HG03520 (cell line): ENCODE data around the gene TSPAN5.
"Not testable (repeated sequence)": the region's sequence is repeated elsewhere in the genome, so short reads cannot be mapped to it uniquely, and the experiment has no call there.

Experiments
- ATAC-seq: cut with Tn5 transposase; IDR thresholded peaks from one replicate; pipeline ENCODE4 v1.9.1; 2021; ENCODE audit warnings: mild to moderate bottlenecking, moderate library complexity; ENCODE audit not compliant: unreplicated experiment

TSPAN5 gene

GRCh38 chr4:98504091-98504490, 154.3 kb downstream of the TSPAN5 start:
- no peak for ATAC-seq

- no peak for ATAC-seq
Measured at GRCh38 chr4:98503676-98504075, 154.7 kb downstream of the TSPAN5 start.

DNA sequence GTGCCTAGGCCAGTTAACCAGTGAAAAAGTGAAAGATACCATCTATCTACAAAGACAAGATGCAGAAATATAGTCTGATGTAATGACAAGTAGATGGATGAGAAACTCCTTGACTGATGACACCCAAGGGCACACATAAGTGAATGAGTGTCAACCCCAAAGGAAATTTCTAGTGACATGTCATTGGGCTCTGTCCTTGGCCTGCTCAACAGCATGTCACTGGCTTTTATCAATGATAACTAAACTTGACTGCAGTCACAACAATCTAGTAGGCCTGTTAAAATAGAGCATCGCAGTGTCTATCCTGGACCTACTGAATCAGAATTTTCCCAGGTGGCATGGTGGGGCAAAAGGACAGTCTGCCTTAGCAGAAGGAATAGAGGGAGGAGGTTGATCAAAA, 155.8 kb downstream of the TSPAN5 start:
- no peak for ATAC-seq

- ATAC-seq: no peak
Measured at GRCh38 chr4:98502031-98502430, 156.4 kb downstream of the TSPAN5 start.

- no peak for ATAC-seq
Measured at GRCh38 chr4:98501383-98501782, 157.0 kb downstream of the TSPAN5 start.

GRCh38 chr4:98498774-98499173, 159.6 kb downstream of the TSPAN5 start:
- ATAC-seq: no peak

DNA sequence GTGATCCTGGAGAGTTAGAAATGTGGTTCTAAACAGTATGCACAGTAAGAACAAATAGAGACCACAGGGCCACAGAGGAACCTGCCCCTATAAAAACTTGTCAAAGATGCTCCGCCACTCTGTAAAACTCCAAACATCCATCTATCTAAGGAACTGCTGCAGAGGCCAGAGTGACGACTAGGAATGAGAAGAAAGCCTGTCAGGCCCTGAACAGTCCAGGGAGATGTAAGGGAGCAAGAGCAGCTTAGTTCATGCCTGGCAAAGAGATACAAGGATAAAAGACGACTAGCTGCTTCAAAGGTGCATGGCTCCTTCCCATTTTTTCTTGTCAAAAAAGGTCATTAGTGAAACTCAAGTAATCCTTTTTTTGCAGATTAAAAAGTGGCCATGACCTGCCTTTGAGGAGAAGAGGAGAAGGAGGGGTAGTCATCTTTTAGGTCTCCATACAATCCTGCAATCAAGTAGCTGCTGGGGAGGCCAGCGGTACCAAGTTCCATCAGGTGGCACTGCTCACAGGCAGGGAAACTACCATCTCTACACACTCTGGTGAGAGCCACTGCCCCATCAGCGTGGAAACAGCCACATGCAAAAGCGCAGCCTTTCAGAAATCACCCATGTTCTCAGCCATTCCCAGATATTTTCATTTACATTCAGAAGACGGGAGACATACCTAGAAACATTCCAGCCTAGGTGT, 162.1 kb downstream of the TSPAN5 start:
- ATAC-seq: no peak

GRCh38 chr4:98493296-98493695, 165.1 kb downstream of the TSPAN5 start:
- peak; percentile 87 for ATAC-seq

DNA sequence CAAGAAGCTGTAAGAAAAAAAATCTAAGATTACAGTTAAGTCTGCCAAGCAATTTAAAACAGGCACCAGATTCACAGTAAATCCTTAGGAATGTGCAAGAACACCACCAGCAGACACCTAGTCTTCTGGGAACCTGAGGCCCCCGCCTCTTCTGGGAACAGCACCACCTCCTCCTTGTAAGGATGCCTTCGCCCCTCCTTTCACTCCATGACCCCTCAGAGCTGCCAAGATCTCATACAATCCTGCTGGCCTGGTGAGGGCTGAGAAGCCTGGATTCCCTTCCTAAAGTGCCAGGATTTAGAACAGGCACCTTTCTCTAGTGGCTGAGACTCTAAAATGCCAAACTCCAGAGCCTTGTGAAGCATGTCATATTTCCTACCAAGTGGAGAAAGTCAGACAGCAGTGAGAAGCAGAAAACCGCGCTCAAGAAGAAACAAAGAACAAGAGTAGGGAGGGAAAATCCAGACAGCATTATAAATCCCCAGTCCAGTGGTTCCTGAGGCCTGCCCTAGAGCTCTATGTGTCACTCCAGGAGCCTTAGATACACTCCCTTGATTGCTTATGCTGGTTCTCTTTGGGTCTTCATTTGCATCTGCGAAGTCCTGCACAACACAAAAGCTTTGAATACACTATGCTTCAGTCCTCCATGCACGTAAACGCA, 166.4 kb downstream of the TSPAN5 start:
- ATAC-seq: no peak

GRCh38 chr4:98490251-98490650, 168.2 kb downstream of the TSPAN5 start:
- ATAC-seq: no peak

- no peak for ATAC-seq
Measured at GRCh38 chr4:98485816-98486345, 172.5 kb downstream of the TSPAN5 start.

- no peak for ATAC-seq
Measured at GRCh38 chr4:98484031-98484430, 174.4 kb downstream of the TSPAN5 start.

- ATAC-seq: peak; percentile 92
Measured at GRCh38 chr4:98482847-98483806, 175.3 kb downstream of the TSPAN5 start.

GRCh38 chr4:98482503-98482846, 175.9 kb downstream of the TSPAN5 start:
- ATAC-seq: no peak

DNA sequence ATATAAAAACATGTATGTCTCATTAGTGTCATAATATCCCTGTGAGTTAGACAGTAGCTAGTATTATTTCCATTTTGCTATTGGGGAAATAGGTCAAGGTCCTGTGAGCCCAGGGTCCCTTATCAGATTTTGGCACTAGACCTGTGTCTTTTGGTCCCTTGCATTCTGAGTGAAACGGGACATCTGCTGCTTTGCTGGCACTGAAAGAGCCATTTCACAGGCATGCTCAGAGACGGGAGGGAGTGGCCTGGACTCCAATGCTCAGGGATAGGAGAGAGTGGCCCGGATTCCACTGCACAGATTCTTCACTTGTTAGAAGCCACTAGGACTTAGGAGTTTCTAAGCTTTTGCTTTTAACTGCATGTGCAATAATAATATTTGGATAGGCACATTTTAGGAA, 177.2 kb downstream of the TSPAN5 start:
- ATAC-seq: no peak

DNA sequence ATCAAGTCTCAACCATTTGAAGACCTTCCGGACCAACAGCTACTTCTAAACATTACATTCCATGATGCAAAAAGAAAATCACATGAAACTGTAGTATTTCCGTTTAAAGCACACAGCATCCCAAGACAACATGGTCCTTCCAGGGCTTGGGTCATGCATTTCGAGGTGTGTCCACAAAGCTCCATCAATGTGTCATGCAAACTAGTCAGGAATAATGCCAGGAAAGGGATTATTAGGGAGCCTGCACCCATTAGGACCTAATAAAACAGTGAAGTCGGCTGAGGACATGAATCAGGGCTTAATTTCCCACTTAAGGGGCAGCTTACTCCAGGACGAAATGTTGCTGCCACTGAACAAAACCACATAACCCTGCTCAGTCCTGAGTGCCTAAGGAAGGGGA, 177.9 kb downstream of the TSPAN5 start:
- ATAC-seq: no peak

DNA sequence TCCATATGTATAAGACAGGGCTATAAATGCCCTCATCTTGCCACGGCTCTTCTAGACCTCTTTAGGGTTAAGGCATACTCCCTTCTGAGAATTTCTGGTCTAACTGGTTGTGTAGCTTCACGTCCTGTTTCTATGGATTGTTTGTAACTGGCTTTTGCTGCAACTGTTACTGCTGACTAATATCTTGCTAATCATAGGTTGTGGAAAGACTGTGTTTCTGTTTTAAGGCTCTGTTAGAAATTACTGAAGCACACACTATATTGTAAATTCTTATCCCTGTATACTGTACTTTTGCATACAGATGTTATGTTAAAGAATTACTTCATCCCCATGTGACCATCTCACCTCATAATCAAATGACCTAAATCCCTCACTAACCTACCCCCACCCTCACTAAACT, 178.8 kb downstream of the TSPAN5 start:
- not testable (repeated sequence) for ATAC-seq

- no peak for ATAC-seq
Measured at GRCh38 chr4:98476891-98477290, 181.5 kb downstream of the TSPAN5 start.

DNA sequence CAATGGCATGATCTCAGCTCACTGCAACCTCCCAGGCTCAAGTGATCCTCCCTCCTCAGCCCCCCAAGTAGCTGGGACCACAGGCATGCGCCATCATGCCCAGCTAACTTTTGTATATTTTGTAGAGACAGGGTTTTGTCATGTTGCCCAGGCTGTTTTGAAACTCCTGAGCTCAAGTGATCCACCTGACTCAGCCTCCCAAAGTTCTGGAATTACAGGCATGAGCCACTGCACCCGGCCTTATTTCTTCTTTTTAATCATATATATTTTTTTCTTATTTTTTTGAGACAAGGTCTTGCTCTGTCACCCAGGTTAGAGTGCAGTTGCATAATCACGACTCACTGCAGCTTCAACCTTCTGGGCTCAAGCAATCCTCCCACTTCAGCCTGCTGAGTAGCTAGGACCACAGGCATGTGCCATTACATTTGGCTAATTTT, 184.0 kb downstream of the TSPAN5 start:
- ATAC-seq: no peak

GRCh38 chr4:98473046-98473445, 185.4 kb downstream of the TSPAN5 start:
- ATAC-seq: no peak

DNA sequence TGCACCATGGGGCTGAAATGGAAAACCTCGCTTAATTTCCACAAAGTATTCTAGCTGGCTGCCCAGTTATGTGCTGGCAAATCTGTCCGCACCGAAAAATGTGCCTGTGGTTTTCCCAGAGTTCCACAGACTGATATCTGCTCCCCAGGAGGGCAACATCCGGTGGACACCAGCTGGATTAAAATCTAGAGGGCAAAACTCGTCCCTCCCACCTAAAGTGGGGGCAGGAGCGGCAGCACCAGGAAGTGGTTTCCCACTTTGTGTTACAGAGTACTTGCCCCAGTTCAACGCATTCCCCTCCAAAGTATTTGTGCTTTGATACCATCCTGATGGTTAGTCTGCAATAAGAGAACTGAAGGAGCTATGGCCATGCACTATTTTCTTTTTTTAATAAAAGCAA, 187.6 kb downstream of the TSPAN5 start:
- no peak for ATAC-seq
